OCI-LY1 (cell line): Measurements from ENCODE around the gene ZNF148.

Source experiments
- H2AFZ ChIP-seq: fragments of 200-600 bp; sonication (generic), shearing (Covaris generic); 2 replicates; pipeline ENCODE4 v1.6.0; 2014; ENCODE audit warnings: antibody characterized with exemption, mild to moderate bottlenecking, low read length
- H3F3A ChIP-seq: fragments of 200-600 bp; sonication (generic), shearing (Covaris generic); 2 replicates; pipeline ENCODE4 v1.6.0; 2014; ENCODE audit warnings: mild to moderate bottlenecking, antibody characterized with exemption, low read length, moderate library complexity; ENCODE audit not compliant: insufficient read depth
- H3K27ac ChIP-seq: fragments of 200-600 bp; sonication (generic); 2 replicates; pipeline ENCODE4 v1.5.1; 2014; ENCODE audit warnings: low read length, mixed run types, mild to moderate bottlenecking, low read depth; ENCODE audit not compliant: poor library complexity, severe bottlenecking
- H3K27me3 ChIP-seq: fragments of 200-600 bp; sonication (generic); 2 replicates; pipeline ENCODE4 v1.6.0; 2014; ENCODE audit warnings: antibody characterized with exemption, mild to moderate bottlenecking, low read length, moderate library complexity; ENCODE audit not compliant: insufficient read depth
- H3K36me3 ChIP-seq: fragments of 200-600 bp; sonication (generic); 2 replicates; pipeline ENCODE4 v1.6.1; 2014; ENCODE audit warnings: mild to moderate bottlenecking, antibody characterized with exemption, low read length, moderate library complexity, mixed read lengths; ENCODE audit not compliant: insufficient read depth
- H3K4me1 ChIP-seq: fragments of 200-600 bp; sonication (generic); 2 replicates; pipeline ENCODE4 v1.5.1; 2014; ENCODE audit warnings: mild to moderate bottlenecking, low read length, moderate library complexity; ENCODE audit not compliant: insufficient read depth, severe bottlenecking
- H3K4me2 ChIP-seq: fragments of 200-600 bp; sonication (generic), shearing (Covaris generic); 2 replicates; pipeline ENCODE4 v1.6.1; 2014; ENCODE audit warnings: low read length
- H3K4me3 ChIP-seq: fragments of 200-600 bp; sonication (generic); 2 replicates; pipeline ENCODE4 v1.5.1; 2014; ENCODE audit warnings: low read length, low read depth, mild to moderate bottlenecking, mixed read lengths; ENCODE audit not compliant: poor library complexity, severe bottlenecking
- H3K79me2 ChIP-seq: fragments of 200-600 bp; shearing (Covaris generic); 2 replicates; pipeline ENCODE4 v1.6.1; 2016; ENCODE audit warnings: mixed run types, low read length, mixed read lengths; ENCODE audit not compliant: insufficient read depth
- H3K9ac ChIP-seq: fragments of 200-600 bp; sonication (generic), shearing (Covaris generic); 2 replicates; pipeline ENCODE4 v1.6.1; 2014; ENCODE audit warnings: mild to moderate bottlenecking, low read length, mixed read lengths
- H3K9me2 ChIP-seq: fragments of 200-600 bp; sonication (generic), shearing (Covaris generic); 2 replicates; pipeline ENCODE4 v1.6.1; 2014; ENCODE audit warnings: low read depth, mild to moderate bottlenecking, low read length, mixed read lengths
- H3K9me3 ChIP-seq: fragments of 200-600 bp; shearing (Covaris generic); 2 replicates; pipeline ENCODE4 v1.6.1; 2014; ENCODE audit warnings: low read length, mixed read lengths
- H4K20me1 ChIP-seq: fragments of 200-600 bp; sonication (generic), shearing (Covaris generic); 2 replicates; pipeline ENCODE4 v1.6.0; 2016; ENCODE audit warnings: mild to moderate bottlenecking, low read length; ENCODE audit not compliant: insufficient read depth
- EZH2 ChIP-seq: fragments of 200-600 bp; sonication (generic), shearing (Covaris generic); IDR thresholded peaks from 2 replicates; pipeline ENCODE4 v1.8.0; 2017; ENCODE audit warnings: borderline replicate concordance, mixed run types, mild to moderate bottlenecking, antibody characterized with exemption, low read length, moderate library complexity, mixed read lengths
- TF ChIP-seq, protein P1 (sequence below): fragments of 200-600 bp; sonication (generic), shearing (Covaris generic); IDR thresholded peaks from 2 replicates; pipeline ENCODE4 v1.5.1; 2017; ENCODE audit warnings: mild to moderate bottlenecking, antibody characterized with exemption, low read length, moderate library complexity, mixed read lengths

ZNF148 gene

DNA sequence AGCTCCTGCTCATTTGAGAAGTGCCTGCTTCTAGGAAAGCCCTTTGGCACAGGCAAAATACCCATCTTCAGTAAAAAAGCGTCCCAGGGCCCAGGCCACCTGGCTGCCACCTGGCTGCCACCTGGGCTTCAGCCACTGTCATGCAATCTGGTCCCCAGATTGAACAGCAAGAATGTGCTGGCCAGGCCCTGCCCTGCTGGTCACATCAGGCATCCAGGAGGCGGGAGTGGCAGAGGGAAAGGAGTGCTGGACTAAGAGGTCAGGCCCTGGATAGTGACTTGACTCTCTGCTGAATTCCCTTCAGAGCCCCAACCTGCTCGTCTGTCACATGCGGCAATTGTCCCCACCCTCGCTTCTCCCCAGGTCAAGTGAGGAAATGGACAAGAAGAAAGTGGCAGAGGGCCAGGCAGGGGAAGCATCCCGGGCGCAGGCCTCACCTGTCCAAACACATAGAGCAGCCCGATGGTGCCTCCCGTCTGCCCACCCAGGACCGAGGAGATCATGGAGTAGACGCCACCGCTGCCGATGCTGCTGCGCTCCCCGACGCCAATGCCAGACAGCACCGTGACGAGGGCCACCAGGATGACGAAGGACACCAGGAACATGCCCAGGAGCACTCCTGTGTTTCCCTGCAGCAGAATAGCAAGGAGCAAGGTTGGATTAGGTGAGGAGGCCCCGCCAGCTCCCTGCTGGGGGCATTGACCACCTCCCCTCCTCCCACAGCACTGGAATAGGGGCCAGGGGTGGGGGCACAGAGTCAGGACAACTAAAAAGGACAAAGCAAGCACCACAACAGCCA lies 188.1 kb downstream of the ZNF148 start:
- no peak overlapping the region for H3K4me3 ChIP-seq
- H3K4me2 ChIP-seq = no peak overlapping the region
- H3F3A ChIP-seq = no peaks in the 10 kb centered on the region
- H3K9ac ChIP-seq = no peak overlapping the region
- H3K9me2 ChIP-seq = no peaks in the 10 kb centered on the region
- no peaks in the 10 kb centered on the region for H3K9me3 ChIP-seq
- no peak overlapping the region for H3K27ac ChIP-seq
- no peaks in the 10 kb centered on the region for H3K36me3 ChIP-seq
- H3K27me3 ChIP-seq = no peaks in the 10 kb centered on the region
- no peak overlapping the region for H2AFZ ChIP-seq
- no peaks in the 10 kb centered on the region for H4K20me1 ChIP-seq
- no peaks in the 10 kb centered on the region for H3K4me1 ChIP-seq
- no peaks in the 10 kb centered on the region for H3K79me2 ChIP-seq
- no peak for TF ChIP-seq EZH2
- TF ChIP-seq, protein P1, sequence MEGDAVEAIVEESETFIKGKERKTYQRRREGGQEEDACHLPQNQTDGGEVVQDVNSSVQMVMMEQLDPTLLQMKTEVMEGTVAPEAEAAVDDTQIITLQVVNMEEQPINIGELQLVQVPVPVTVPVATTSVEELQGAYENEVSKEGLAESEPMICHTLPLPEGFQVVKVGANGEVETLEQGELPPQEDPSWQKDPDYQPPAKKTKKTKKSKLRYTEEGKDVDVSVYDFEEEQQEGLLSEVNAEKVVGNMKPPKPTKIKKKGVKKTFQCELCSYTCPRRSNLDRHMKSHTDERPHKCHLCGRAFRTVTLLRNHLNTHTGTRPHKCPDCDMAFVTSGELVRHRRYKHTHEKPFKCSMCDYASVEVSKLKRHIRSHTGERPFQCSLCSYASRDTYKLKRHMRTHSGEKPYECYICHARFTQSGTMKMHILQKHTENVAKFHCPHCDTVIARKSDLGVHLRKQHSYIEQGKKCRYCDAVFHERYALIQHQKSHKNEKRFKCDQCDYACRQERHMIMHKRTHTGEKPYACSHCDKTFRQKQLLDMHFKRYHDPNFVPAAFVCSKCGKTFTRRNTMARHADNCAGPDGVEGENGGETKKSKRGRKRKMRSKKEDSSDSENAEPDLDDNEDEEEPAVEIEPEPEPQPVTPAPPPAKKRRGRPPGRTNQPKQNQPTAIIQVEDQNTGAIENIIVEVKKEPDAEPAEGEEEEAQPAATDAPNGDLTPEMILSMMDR = no peak

DNA sequence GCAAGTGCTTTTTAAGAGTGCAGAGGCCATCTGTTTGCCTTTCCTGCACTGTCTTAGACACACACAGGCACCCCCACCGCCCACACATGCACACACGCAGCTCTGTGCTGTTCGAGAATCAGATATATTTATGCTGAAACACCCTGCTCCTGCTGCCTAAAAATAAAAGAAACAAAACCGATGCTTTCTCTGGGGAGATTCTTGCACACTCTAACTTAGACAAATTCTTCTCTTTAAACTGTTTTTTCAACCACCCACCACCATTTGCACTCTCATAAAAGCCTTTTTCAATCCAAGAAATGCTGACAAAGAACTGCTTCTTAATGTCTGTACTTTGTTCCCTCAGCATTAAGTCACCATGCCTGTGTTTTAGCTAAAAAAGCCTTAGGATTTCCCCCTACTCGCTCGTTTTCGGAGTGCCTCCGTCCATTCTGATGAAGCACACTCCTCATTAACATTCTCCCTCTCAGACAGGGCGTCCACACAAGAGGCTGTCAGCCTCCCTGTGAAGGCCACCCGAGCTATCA lies 188.8 kb downstream of the ZNF148 start:
- Histone ChIP-seq H3K4me2 (no peak overlapping the region), H2AFZ (no peak overlapping the region), H3K9me3 (no peaks in the 10 kb centered on the region), H3K27ac (no peak overlapping the region), H3F3A (no peaks in the 10 kb centered on the region), H4K20me1 (no peaks in the 10 kb centered on the region), H3K79me2 (no peaks in the 10 kb centered on the region), H3K36me3 (no peaks in the 10 kb centered on the region), H3K9ac (no peak overlapping the region), H3K4me1 (no peaks in the 10 kb centered on the region), H3K27me3 (no peaks in the 10 kb centered on the region), H3K4me3 (no peak overlapping the region), H3K9me2 (no peaks in the 10 kb centered on the region)
- TF ChIP-seq EZH2 = no peak
- TF ChIP-seq, protein P1 = no peak

DNA sequence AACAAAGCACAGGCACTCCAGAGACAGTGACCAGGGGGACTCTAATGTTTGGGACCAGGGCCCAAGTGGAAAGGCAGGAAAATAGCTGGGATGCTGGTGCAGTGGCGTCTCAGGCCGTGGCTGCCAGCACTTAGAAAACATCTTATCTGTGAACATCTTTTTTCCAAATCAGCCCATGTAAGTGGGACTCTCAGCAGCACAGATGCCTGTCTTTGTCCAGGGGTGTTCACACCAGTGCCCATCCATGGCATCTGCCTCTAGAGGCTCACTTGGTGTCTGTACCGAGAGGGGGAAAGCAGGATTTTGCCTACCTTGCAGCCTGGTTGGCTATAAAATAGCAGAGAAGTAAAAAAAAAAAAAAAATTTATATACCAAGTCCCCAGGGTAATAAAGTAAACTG lies 189.3 kb downstream of the ZNF148 start:
- no peak overlapping the region for H3K4me3 ChIP-seq
- no peak overlapping the region for H3K4me2 ChIP-seq
- H3K79me2 ChIP-seq = no peaks in the 10 kb centered on the region
- no peaks in the 10 kb centered on the region for H3K4me1 ChIP-seq
- H3F3A ChIP-seq = no peaks in the 10 kb centered on the region
- no peaks in the 10 kb centered on the region for H3K36me3 ChIP-seq
- H3K9me3 ChIP-seq = no peaks in the 10 kb centered on the region
- H3K27me3 ChIP-seq = no peaks in the 10 kb centered on the region
- no peak overlapping the region for H3K27ac ChIP-seq
- H2AFZ ChIP-seq = no peak overlapping the region
- H3K9me2 ChIP-seq = no peaks in the 10 kb centered on the region
- TF ChIP-seq EZH2 = no peak
- TF ChIP-seq, protein P1 = no peak
- H3K9ac ChIP-seq = no peak overlapping the region
- no peaks in the 10 kb centered on the region for H4K20me1 ChIP-seq
